Activated CD8-positive, alpha-beta memory T cell treated with anti-CD3 and anti-CD28 coated beads, Interleukin-2, amount 10 ng/mL, durations not matched to agents 7 days and 5 days (primary cell): ENCODE measurements around the gene CRABP1. TPM values are rescaled to one million over a fixed set of nuclear protein-coding genes. Genes with fewer than 3 reads are reported as not detected.

Experiments
- ATAC-seq: fragments of 150-1000 bp; cut with Tn5 transposase; one replicate; pipeline ENCODE4 v1.10.0; 2021; ENCODE audit warnings: moderate library complexity
- CTCF ChIA-PET: fragments of 350-600 bp; sonication (Branson Sonifier 250); formaldehyde crosslinking; loops from one replicate; lab custom pipeline; 2021; ENCODE audit warnings: antibody characterized with exemption; lab: Charles Lee
- DNase-seq: peaks from one replicate; pipeline ENCODE4 v3.0.0-alpha.2; 2020
- H3K27ac Mint-ChIP-seq: one replicate; pipeline ENCODE4 v1.8.0; 2021; ENCODE audit warnings: mild to moderate bottlenecking, mixed read lengths
- H3K27me3 Mint-ChIP-seq: one replicate; pipeline ENCODE4 v1.8.0; 2021; ENCODE audit warnings: mixed read lengths
- H3K36me3 Mint-ChIP-seq: one replicate; pipeline ENCODE4 v1.8.0; 2021; ENCODE audit warnings: mild to moderate bottlenecking, mixed read lengths
- H3K4me1 Mint-ChIP-seq: one replicate; pipeline ENCODE4 v1.8.0; 2021; ENCODE audit warnings: mixed read lengths
- H3K4me3 Mint-ChIP-seq: one replicate; pipeline ENCODE4 v1.8.0; 2021; ENCODE audit warnings: mild to moderate bottlenecking, moderate library complexity, mixed read lengths
- H3K9me3 Mint-ChIP-seq: one replicate; pipeline ENCODE4 v1.8.0; 2022; ENCODE audit warnings: low read depth, mixed read lengths
- total RNA-seq, 2 experiments: library from RNA; stranded (reverse); gene quantifications; one replicate each; pipeline ENCODE4 v1.2.3, GENCODE V29; 2021

The CRABP1 gene
- total RNA-seq, 2 experiments from 2014 or later: not detected

DNA sequence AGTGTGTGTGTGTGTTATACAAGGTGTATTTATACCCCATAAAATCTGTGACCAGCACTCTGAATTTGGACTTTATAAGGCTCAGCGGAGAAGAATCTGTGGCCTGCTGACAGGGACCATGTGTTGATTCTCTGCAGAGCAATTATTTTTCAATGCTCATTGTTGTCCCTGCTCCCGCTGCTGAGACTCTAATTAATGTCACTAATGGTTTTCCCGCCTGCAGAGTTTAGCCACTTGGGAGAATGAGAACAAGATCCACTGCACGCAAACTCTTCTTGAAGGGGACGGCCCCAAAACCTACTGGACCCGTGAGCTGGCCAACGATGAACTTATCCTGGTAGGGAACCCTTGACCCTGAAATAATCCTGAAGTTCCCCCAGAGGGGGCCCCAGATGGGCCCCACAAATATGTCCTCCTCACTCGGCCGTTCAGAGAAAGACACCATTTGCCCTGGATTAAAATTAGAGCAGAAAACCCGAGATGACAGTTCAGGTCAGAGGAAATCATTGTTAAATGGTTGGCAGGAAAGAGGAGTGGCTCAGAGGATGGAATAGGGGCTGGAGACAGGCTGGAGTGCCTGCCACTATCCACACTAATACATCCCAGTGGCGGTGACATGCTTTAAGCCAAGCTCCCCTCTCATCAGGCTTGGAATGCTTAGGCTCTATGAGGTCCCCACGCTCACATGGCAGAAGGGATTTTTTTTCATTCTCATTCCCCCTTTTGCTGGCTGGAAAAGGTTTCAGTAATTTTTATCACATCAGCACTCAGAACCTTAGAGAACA lies 3.3 kb downstream of the CRABP1 start:
- H3K9me3 Mint-ChIP-seq: no peaks in the 10 kb centered on the region
- H3K4me3 Mint-ChIP-seq: no peak overlapping the region
- ATAC-seq: no peak
- H3K27ac Mint-ChIP-seq: no peak overlapping the region
- CTCF ChIA-PET: no interaction called here
- no peaks in the 10 kb centered on the region for H3K36me3 Mint-ChIP-seq
- peaks cover 73% of the 10 kb centered on the region for H3K27me3 Mint-ChIP-seq
- H3K4me1 Mint-ChIP-seq: peaks cover 8% of the 10 kb centered on the region
- no peak for DNase-seq

GRCh38 chr15:78345396-78346125 lies 5.4 kb downstream of the CRABP1 start:
- Mint-ChIP-seq H3K4me1 (peaks cover 5% of the 10 kb centered on the region), H3K27ac (no peak overlapping the region), H3K36me3 (no peaks in the 10 kb centered on the region), H3K4me3 (no peak overlapping the region), H3K27me3 (peaks cover 53% of the 10 kb centered on the region), H3K9me3 (no peaks in the 10 kb centered on the region)
- DNase-seq (no peak), ATAC-seq (no peak)
- CTCF ChIA-PET: no interaction called here

GRCh38 chr15:78347586-78348543 lies 7.7 kb downstream of the CRABP1 start:
- H3K9me3 Mint-ChIP-seq: no peaks in the 10 kb centered on the region
- no peak for ATAC-seq
- H3K27me3 Mint-ChIP-seq: peaks cover 30% of the 10 kb centered on the region
- CTCF ChIA-PET: no interaction called here
- no peak overlapping the region for H3K4me3 Mint-ChIP-seq
- no peaks in the 10 kb centered on the region for H3K36me3 Mint-ChIP-seq
- H3K4me1 Mint-ChIP-seq: peaks cover 4% of the 10 kb centered on the region
- no peak for DNase-seq
- no peak overlapping the region for H3K27ac Mint-ChIP-seq

GRCh38 chr15:78350058-78350457 lies 9.9 kb downstream of the CRABP1 start:
- DNase-seq: no peak

DNA sequence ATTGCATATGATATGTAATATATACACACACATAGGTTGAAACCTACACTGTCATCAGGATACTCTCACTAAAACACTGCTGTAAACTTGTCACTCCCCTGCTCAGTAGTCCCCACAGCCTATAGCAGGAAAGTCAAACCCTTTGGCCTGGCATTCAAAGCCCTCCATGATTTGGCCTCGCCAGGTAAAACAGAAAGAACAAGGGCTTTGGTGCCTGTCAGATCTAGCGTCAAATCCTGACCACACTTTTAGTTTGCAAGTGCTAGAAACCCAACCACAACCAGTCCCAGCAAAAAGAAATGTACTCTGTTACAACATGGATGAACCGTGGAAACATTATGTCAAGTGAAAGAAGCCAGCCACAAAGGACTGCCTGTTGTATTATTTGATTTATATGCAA lies 11.4 kb downstream of the CRABP1 start:
- Mint-ChIP-seq H3K4me3 (no peak overlapping the region), H3K27me3 (peaks cover 20% of the 10 kb centered on the region), H3K9me3 (no peaks in the 10 kb centered on the region), H3K4me1 (peaks cover 4% of the 10 kb centered on the region), H3K27ac (no peak overlapping the region), H3K36me3 (no peaks in the 10 kb centered on the region)
- ATAC-seq (no peak), DNase-seq (no peak)
- CTCF ChIA-PET: no interaction called here

More at GRCh38 chr15:78350058-78350457, 9.9 kb downstream of the CRABP1 start:
- Mint-ChIP-seq H3K4me3 (no peak overlapping the region), H3K27me3 (peaks cover 23% of the 10 kb centered on the region), H3K9me3 (no peaks in the 10 kb centered on the region), H3K4me1 (peaks cover 4% of the 10 kb centered on the region), H3K27ac (no peak overlapping the region), H3K36me3 (no peaks in the 10 kb centered on the region)
- CTCF ChIA-PET: no interaction called here
- ATAC-seq: no peak

DNA sequence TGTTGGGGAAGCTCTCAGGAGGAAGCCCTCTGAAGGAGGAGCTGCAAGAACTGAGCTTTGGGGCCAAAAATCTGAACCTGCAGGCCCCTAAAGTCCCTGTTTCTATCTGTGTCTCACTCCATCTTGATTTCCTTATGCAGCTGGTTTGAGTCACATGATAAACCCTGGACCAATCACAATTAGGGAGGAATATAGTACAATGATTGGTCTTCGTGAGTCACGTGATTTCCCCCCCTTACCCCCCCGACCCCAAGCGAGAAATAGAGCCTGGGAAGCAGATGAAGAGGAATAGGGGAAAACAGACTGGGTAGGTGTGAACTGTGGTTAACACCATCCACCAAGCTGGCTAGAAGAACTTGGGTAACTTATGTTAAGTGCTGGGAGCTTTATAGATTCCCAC lies 12.9 kb downstream of the CRABP1 start:
- Mint-ChIP-seq H3K9me3 (no peaks in the 10 kb centered on the region), H3K27me3 (peaks cover 16% of the 10 kb centered on the region), H3K27ac (no peak overlapping the region), H3K4me1 (peaks cover 4% of the 10 kb centered on the region), H3K36me3 (no peaks in the 10 kb centered on the region), H3K4me3 (no peak overlapping the region)
- CTCF ChIA-PET: no interaction called here
- no peak for DNase-seq
- no peak for ATAC-seq

GRCh38 chr15:78355177-78355576 lies 15.0 kb downstream of the CRABP1 start:
- H3K9me3 Mint-ChIP-seq: no peaks in the 10 kb centered on the region
- DNase-seq (no peak), ATAC-seq (no peak)
- peaks cover 4% of the 10 kb centered on the region for H3K4me1 Mint-ChIP-seq
- H3K4me3 Mint-ChIP-seq: no peak overlapping the region
- H3K27ac Mint-ChIP-seq: no peak overlapping the region
- H3K36me3 Mint-ChIP-seq: no peaks in the 10 kb centered on the region
- CTCF ChIA-PET: interaction anchor here (0.7 kb wide), 1 partner anchor 154 kb away, joined by 3 read pairs; no protein-coding TSS in a partner anchor
- H3K27me3 Mint-ChIP-seq: peaks cover 24% of the 10 kb centered on the region

DNA sequence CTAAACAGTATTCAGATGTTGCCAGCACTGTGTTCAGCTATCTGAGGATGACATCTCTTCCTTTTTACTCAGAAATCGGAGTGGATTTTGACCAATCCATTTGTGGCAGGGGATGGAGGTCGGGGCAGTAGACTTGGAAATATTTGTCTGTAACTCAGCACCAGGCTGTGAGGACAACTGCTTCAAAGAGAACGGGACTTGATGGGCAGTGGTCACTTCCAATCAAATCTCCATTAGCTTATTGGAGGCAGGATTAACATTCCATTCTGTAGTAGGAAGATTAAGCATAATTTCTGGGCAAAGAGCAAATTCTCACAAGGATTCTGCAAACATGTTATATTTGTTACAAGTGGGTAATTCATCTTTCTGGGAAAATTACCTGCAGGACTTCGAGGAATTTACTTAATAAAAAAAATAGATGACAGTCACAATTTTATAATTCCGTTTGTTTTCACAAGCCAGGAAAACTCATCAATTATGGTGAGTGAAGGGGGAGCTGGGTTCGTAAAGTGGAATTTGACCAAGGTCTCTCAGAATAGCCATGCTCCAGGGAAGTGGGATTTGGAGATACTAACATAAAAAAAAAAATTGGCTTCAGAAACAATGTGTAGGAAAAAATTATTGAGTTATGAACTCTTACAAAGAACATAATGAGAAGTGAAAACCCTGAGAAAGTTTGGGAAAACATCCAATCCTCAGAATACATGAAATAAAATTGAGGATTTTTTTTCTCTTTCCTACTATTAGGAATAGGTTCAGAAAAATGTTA lies 18.1 kb downstream of the CRABP1 start:
- Mint-ChIP-seq H3K9me3 (no peaks in the 10 kb centered on the region), H3K36me3 (no peaks in the 10 kb centered on the region), H3K4me1 (no peaks in the 10 kb centered on the region), H3K4me3 (no peak overlapping the region), H3K27me3 (peaks cover 34% of the 10 kb centered on the region), H3K27ac (no peak overlapping the region)
- CTCF ChIA-PET: no interaction called here
- ATAC-seq: no peak
- no peak for DNase-seq

DNA sequence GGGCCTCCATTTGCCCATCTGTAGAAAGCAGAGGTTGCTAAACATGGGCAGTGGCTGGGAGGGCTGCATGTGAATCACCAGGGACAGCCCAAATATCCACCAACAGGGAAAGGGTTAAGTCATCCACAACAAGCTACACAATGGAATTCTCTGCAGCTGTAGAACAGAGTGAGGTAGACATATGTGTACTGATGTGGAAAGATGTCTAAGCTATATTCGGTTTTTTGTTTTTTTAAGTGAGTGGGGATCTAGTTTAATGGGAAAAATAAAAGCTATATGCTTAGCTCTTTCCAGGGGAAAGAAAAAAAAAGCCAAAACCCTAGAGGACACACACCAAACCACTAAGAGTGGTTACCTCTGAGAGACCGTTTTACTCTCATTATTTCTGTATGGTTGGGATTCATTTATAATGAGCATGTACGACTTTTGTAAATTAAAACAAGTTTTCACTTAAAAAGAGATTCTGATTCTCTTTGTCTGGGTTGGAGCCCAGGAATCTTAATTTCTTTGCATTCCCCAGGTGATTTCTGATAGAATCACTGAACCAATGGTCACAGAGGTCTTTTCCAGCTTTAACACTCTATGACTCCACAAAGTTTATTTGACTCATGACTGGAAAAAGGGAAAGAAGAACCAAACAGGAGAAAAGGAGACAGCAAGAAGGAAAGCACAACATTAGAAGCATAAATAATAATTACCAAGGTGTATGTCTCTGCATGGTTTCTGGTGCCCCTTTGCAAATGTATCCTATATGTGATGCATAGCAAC lies 19.1 kb downstream of the CRABP1 start:
- no peaks in the 10 kb centered on the region for H3K36me3 Mint-ChIP-seq
- H3K9me3 Mint-ChIP-seq: no peaks in the 10 kb centered on the region
- H3K27me3 Mint-ChIP-seq: peaks cover 35% of the 10 kb centered on the region
- CTCF ChIA-PET: no interaction called here
- DNase-seq (no peak), ATAC-seq (no peak)
- H3K4me3 Mint-ChIP-seq: no peak overlapping the region
- no peaks in the 10 kb centered on the region for H3K4me1 Mint-ChIP-seq
- no peak overlapping the region for H3K27ac Mint-ChIP-seq

DNA sequence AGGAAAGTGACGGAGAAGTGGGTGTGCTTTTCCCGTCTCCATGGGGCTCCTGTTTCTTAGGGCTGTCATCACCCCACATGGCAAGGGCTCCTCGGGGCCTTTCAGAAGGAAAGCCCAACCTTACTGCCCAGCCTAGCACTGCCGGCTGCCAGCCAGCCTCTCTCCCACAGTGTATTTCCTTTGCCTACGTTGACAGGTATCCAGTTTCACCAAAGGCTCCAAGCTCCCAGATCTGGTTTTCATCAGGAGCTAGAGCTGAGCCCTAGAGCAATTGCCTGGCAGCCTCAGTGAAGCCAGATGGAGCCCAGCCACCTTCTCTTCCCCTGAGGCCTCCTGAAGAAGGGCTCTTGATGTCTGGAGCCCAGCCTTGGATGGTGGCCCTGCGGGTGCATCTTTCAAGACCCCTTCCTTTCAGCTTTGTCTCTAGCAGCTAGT lies 20.2 kb downstream of the CRABP1 start:
- Mint-ChIP-seq H3K4me3 (no peak overlapping the region), H3K9me3 (no peaks in the 10 kb centered on the region), H3K36me3 (no peaks in the 10 kb centered on the region), H3K27me3 (peaks cover 38% of the 10 kb centered on the region), H3K27ac (no peak overlapping the region), H3K4me1 (no peaks in the 10 kb centered on the region)
- DNase-seq: no peak
- ATAC-seq: no peak
- CTCF ChIA-PET: no interaction called here

DNA sequence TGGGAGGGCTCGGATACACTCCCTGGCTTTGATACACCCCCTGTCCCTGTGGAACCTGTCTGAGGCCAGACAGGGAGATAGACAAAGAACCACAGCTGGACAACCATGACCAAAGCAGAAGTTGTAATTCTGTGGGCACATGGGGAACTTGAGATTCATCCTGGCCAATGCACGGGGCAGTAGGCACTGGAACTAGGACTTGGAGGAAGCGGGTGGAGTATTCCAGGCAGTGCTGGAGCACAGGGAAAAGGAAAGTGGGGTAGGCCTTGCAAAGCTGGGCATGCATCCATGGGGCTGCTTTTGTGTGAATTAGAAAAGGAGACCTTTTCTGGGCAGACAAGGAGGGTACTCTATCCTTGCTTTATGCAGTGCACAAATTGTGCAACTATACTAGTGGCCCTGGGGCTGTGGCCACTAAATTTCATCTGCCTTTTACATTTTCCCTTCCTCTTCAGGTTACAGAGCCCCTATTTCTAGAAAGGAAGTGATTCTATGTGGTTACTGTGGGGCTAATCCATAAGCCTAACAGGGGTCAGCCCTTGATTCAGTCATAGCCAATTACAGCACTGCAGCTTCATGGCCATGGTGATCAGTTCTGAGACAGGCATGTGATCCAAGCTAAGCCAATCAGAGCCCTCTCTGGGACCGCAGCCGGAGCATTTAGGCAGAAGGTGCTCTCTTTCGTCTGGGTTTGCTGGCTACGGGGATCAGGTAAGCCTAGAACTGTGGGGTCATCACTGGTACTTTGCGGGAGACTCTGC lies 21.0 kb downstream of the CRABP1 start:
- no peak overlapping the region for H3K27ac Mint-ChIP-seq
- no peaks in the 10 kb centered on the region for H3K36me3 Mint-ChIP-seq
- DNase-seq (no peak), ATAC-seq (no peak)
- CTCF ChIA-PET: no interaction called here
- H3K9me3 Mint-ChIP-seq: no peaks in the 10 kb centered on the region
- H3K4me3 Mint-ChIP-seq: no peak overlapping the region
- H3K4me1 Mint-ChIP-seq: peaks cover 4% of the 10 kb centered on the region
- H3K27me3 Mint-ChIP-seq: peaks cover 42% of the 10 kb centered on the region
